Small intestine (tissue), 7 donors: ENCODE data around the gene RPS6KA5. TPM values are rescaled to one million over a fixed set of nuclear protein-coding genes. Genes with fewer than 3 reads are reported as not detected.
A peak's percentile ranks its signal among the peaks of the same experiment; 100 is the strongest.

ENCODE experiments used
- DNase-seq, 2 donors: peaks; one replicate each; pipeline versions ENCODE4 v3.0.0 to v3.0.0-alpha.2; 2013
- FAIRE-seq: peaks from 2 replicates; lab custom pipeline; 2012; peaks lifted over from hg19 to GRCh38; lab: Jason Lieb, UNC
- H3K27ac ChIP-seq, 3 donors: one replicate each; pipeline ENCODE4 v1.5.1; 2013; ENCODE audit warnings: low read length in 2 of 3, mild to moderate bottlenecking in 2 of 3, control low read depth in 1 of 3, inconsistent platforms in 1 of 3, low read depth in 1 of 3, moderate library complexity in 1 of 3
- H3K27me3 ChIP-seq, 3 donors: one replicate each; pipeline ENCODE4 v1.6.1; 2013; ENCODE audit warnings: low read length in 3 of 3, inconsistent platforms in 1 of 3; ENCODE audit not compliant: control insufficient read depth in 3 of 3, insufficient read depth in 3 of 3
- H3K36me3 ChIP-seq, 3 donors: one replicate each; pipeline ENCODE4 v1.6.1; 2013; ENCODE audit warnings: low read length in 3 of 3, inconsistent platforms in 1 of 3, low read depth in 1 of 3, mild to moderate bottlenecking in 1 of 3, moderate library complexity in 1 of 3; ENCODE audit not compliant: control insufficient read depth in 3 of 3, insufficient read depth in 2 of 3
- H3K4me1 ChIP-seq, 3 donors: one replicate each; pipeline ENCODE4 v1.6.1; 2013; ENCODE audit warnings: low read length in 2 of 3, inconsistent platforms in 1 of 3, low read depth in 1 of 3, mild to moderate bottlenecking in 1 of 3, moderate library complexity in 1 of 3; ENCODE audit not compliant: control insufficient read depth in 3 of 3, insufficient read depth in 2 of 3
- H3K4me3 ChIP-seq, 3 donors: one replicate each; pipeline ENCODE4 v1.5.1; 2013; ENCODE audit warnings: low read length in 3 of 3, control low read depth in 1 of 3, inconsistent platforms in 1 of 3, low read depth in 1 of 3, mild to moderate bottlenecking in 1 of 3, moderate library complexity in 1 of 3
- H3K9me3 ChIP-seq, 2 donors: one replicate each; pipeline ENCODE4 v1.6.1; 2013; ENCODE audit warnings: low read depth in 1 of 2, low read length in 1 of 2; ENCODE audit not compliant: control insufficient read depth in 2 of 2, insufficient read depth in 1 of 2
- WGBS, 3 donors: extraction: QIAGEN DNeasy Blood & Tissue Kit; methylation state at CpG; one replicate each; pipeline ENCODE4 v1.1.7; 2013; 5-methylcytosine and 5-hydroxymethylcytosine counted together
- polyA plus RNA-seq, 4 donors: library from polyadenylated mRNA; stranded (reverse) in 3 of 4; unstranded in 1 of 4; fragments of 200-250 nt in 3 of 4; fragments of 120-200 nt in 1 of 4; gene quantifications; one replicate each; pipeline versions ENCODE4 v1.2.1 to v1.2.3, GENCODE V29; 2013
- donor health status: healthy with polysubstance abuse.
- donor health status: control.
- donor health status: control.
- donor health status: Bipolar disorder and iron deficiency.
- donor health status: healthy.

Gene RPS6KA5
- polyA plus RNA-seq, 4 donors, result 1.9 to 9.5 (median 3.8) TPM

- Histone ChIP-seq H3K4me3 (no peak overlapping the region), H3K27ac (peak overlapping the region in 2 of 3 donors; percentile 29 to 55), H3K4me1 (peaks cover 0 to 22% (median 2%) of the 10 kb centered on the region in 3 donors), H3K9me3 (no peaks in the 10 kb centered on the region), H3K27me3 (no peaks in the 10 kb centered on the region), H3K36me3 (no peaks in the 10 kb centered on the region)
- DNase-seq (no peak), FAIRE-seq (no peak)
- WGBS, 3 donors, result 77 to 90% (median 84%) methylated on average over 2 of the region's 2 CpGs
These were observed 2.2 kb upstream of the RPS6KA5 start for GRCh38 chr14:91062600-91062999.

- peak overlapping the region; percentile 27 to 80 (median 59) for H3K27ac ChIP-seq
- DNase-seq (no peak), FAIRE-seq (no peak)
- H3K4me3 ChIP-seq, result peak overlapping the region in 2 of 3 donors; percentile 12 to 48
- peaks cover 2 to 22% (median 3%) of the 10 kb centered on the region in 3 donors for H3K4me1 ChIP-seq
- WGBS, 3 donors, result 1 to 2% (median 2%) methylated on average over 26 of the region's 26 CpGs
- no peaks in the 10 kb centered on the region for H3K9me3 ChIP-seq
- no peaks in the 10 kb centered on the region for H3K36me3 ChIP-seq
- H3K27me3 ChIP-seq, result no peaks in the 10 kb centered on the region
These were observed 831 bp upstream of the RPS6KA5 start for GRCh38 chr14:91061056-91061887.

GRCh38 chr14:91059576-91060350, 678 bp downstream of the RPS6KA5 start:
- Histone ChIP-seq H3K9me3 (no peaks in the 10 kb centered on the region), H3K27ac (peak overlapping the region; percentile 93 to 100 (median 98)), H3K27me3 (no peaks in the 10 kb centered on the region), H3K4me3 (peak overlapping the region; percentile 78 to 95 (median 93)), H3K4me1 (peaks cover 0 to 22% (median 3%) of the 10 kb centered on the region in 3 donors), H3K36me3 (no peaks in the 10 kb centered on the region)
- FAIRE-seq, result no peak
- peak; percentile 50 to 77 for DNase-seq
- WGBS, 3 donors, result 1% methylated on average over 36 to 72 of the region's 72 CpGs

- FAIRE-seq (no peak), DNase-seq (no peak)
- H3K27ac ChIP-seq, result no peak overlapping the region
- 60 to 69% (median 65%) methylated on average over 6 of the region's 6 CpGs for WGBS, 3 donors
- no peaks in the 10 kb centered on the region for H3K27me3 ChIP-seq
- no peaks in the 10 kb centered on the region for H3K9me3 ChIP-seq
- no peak overlapping the region for H3K4me3 ChIP-seq
- no peaks in the 10 kb centered on the region for H3K36me3 ChIP-seq
- peaks cover 0 to 13% (median 3%) of the 10 kb centered on the region in 3 donors for H3K4me1 ChIP-seq
These were observed 2.3 kb downstream of the RPS6KA5 start for GRCh38 chr14:91058042-91058581.

- WGBS, 3 donors, result 93 to 95% (median 93%) methylated on average over 3 of the region's 3 CpGs
- no peak for FAIRE-seq
- DNase-seq, result no peak
- Histone ChIP-seq H3K4me3 (no peak overlapping the region), H3K9me3 (no peaks in the 10 kb centered on the region), H3K36me3 (no peaks in the 10 kb centered on the region), H3K27ac (no peak overlapping the region), H3K4me1 (peaks cover 0 to 3% (median 1%) of the 10 kb centered on the region in 3 donors), H3K27me3 (no peaks in the 10 kb centered on the region)
These were observed 4.1 kb downstream of the RPS6KA5 start for GRCh38 chr14:91056361-91056760.

- no peak overlapping the region for H3K4me3 ChIP-seq
- H3K27ac ChIP-seq, result no peak overlapping the region
- DNase-seq, result no peak
- H3K36me3 ChIP-seq, result peaks cover 0 to 3% (median 0%) of the 10 kb centered on the region in 3 donors
- peaks cover 0 to 3% (median 0%) of the 10 kb centered on the region in 3 donors for H3K4me1 ChIP-seq
- no peaks in the 10 kb centered on the region for H3K27me3 ChIP-seq
- no peak for FAIRE-seq
- no peaks in the 10 kb centered on the region for H3K9me3 ChIP-seq
These were observed 5.4 kb downstream of the RPS6KA5 start for GRCh38 chr14:91055016-91055415.

GRCh38 chr14:91048676-91049075, 11.8 kb downstream of the RPS6KA5 start:
- DNase-seq (no peak), FAIRE-seq (no peak)
- no peaks in the 10 kb centered on the region for H3K4me1 ChIP-seq
- H3K27me3 ChIP-seq, result no peaks in the 10 kb centered on the region
- H3K27ac ChIP-seq, result no peak overlapping the region
- H3K36me3 ChIP-seq, result peaks cover 0 to 3% (median 0%) of the 10 kb centered on the region in 3 donors
- no peaks in the 10 kb centered on the region for H3K9me3 ChIP-seq
- no peak overlapping the region for H3K4me3 ChIP-seq
- 91 to 100% (median 93%) methylated on average over 1 of the region's 1 CpG for WGBS, 3 donors

- Histone ChIP-seq H3K27me3 (no peaks in the 10 kb centered on the region), H3K4me1 (no peaks in the 10 kb centered on the region), H3K27ac (no peak overlapping the region), H3K36me3 (peaks cover 0 to 3% (median 0%) of the 10 kb centered on the region in 3 donors), H3K4me3 (no peak overlapping the region), H3K9me3 (no peaks in the 10 kb centered on the region)
- FAIRE-seq (no peak), DNase-seq (no peak)
- 89 to 96% (median 90%) methylated on average over 2 of the region's 2 CpGs for WGBS, 3 donors
These were observed 12.2 kb downstream of the RPS6KA5 start for GRCh38 chr14:91048265-91048664.
